ENCODE results near the gene RASAL2.
A peak's percentile ranks its signal among the peaks of the same experiment; 100 is the strongest.
"Not testable (repeated sequence)": the region's sequence is repeated elsewhere in the genome, so short reads cannot be mapped to it uniquely, and the experiment has no call there.

The RASAL2 gene

GRCh38 chr1:178497903-178498478 lies 404.1 kb downstream of the RASAL2 start:
- no peak for DNase-seq

GRCh38 chr1:178498896-178499675 lies 405.2 kb downstream of the RASAL2 start:
- no peak for DNase-seq

GRCh38 chr1:178500091-178500770 lies 406.3 kb downstream of the RASAL2 start:
- no peak for DNase-seq

- DNase-seq = no peak
These were observed 407.1 kb downstream of the RASAL2 start for GRCh38 chr1:178500936-178501554.

GRCh38 chr1:178501705-178502329 lies 407.9 kb downstream of the RASAL2 start:
- peak; percentile 87 for DNase-seq

GRCh38 chr1:178502330-178502714 lies 408.4 kb downstream of the RASAL2 start:
- no peak for DNase-seq

GRCh38 chr1:178502856-178503255 lies 409.0 kb downstream of the RASAL2 start:
- DNase-seq = no peak

GRCh38 chr1:178503316-178503715 lies 409.4 kb downstream of the RASAL2 start:
- not testable (repeated sequence) for DNase-seq

- DNase-seq = no peak
These were observed 409.9 kb downstream of the RASAL2 start for GRCh38 chr1:178503849-178504248.

- DNase-seq = no peak
These were observed 410.4 kb downstream of the RASAL2 start for GRCh38 chr1:178504286-178504685.

GRCh38 chr1:178506177-178506576 lies 412.3 kb downstream of the RASAL2 start:
- DNase-seq = no peak

GRCh38 chr1:178506669-178507068 lies 412.8 kb downstream of the RASAL2 start:
- DNase-seq = no peak

- DNase-seq = no peak
These were observed 415.6 kb downstream of the RASAL2 start for GRCh38 chr1:178509414-178510007.

GRCh38 chr1:178510155-178510554 lies 416.3 kb downstream of the RASAL2 start:
- DNase-seq = no peak

- no peak for DNase-seq
These were observed 418.8 kb downstream of the RASAL2 start, which contains the start of gene TEX35 for GRCh38 chr1:178512566-178513277. Gene TEX35, plus strand, starts transcription at chr1:178513109. Its CDS starts 80 bp downstream, at chr1:178513189.

- no peak for DNase-seq
These were observed 419.5 kb downstream of the RASAL2 start for GRCh38 chr1:178513278-178513983.

GRCh38 chr1:178516110-178516509 lies 422.2 kb downstream of the RASAL2 start:
- DNase-seq = no peak

GRCh38 chr1:178518894-178519293 lies 425.0 kb downstream of the RASAL2 start:
- DNase-seq = no peak

GRCh38 chr1:178520803-178521202 lies 426.9 kb downstream of the RASAL2 start:
- DNase-seq = no peak

- DNase-seq = no peak
These were observed 427.3 kb downstream of the RASAL2 start for GRCh38 chr1:178521241-178521640.

- DNase-seq = no peak
These were observed 433.2 kb downstream of the RASAL2 start for GRCh38 chr1:178527117-178527516.
